Gastroesophageal sphincter (tissue), 3 donors: ENCODE data around the gene SPI1.

Experiments used
- EP300 ChIP-seq: sonication (generic); formaldehyde crosslinking; IDR thresholded peaks from one replicate; pipeline ENCODE4 v1.6.1; 2017; ENCODE audit warnings: antibody characterized with exemption, mild to moderate bottlenecking
- POLR2A ChIP-seq, 2 donors: fragments of 450-650 bp; IDR thresholded peaks; one replicate each; pipeline ENCODE4 v1.6.1; 2017; ENCODE audit warnings: antibody characterized with exemption in 2 of 2, mild to moderate bottlenecking in 2 of 2, moderate library complexity in 1 of 2
- POLR2AphosphoS5 ChIP-seq: sonication (generic); formaldehyde crosslinking; IDR thresholded peaks from one replicate; pipeline ENCODE4 v1.6.1; 2017; ENCODE audit warnings: antibody characterized with exemption
- TF ChIP-seq, protein P1 (sequence below), 4 experiments: fragments of 200-600 bp in 2 of 4; fragments of 450-650 bp in 2 of 4; sonication (generic) in 1 of 4; IDR thresholded peaks; one replicate each; pipeline ENCODE4 v1.5.1; 2017 to 2019; ENCODE audit warnings: antibody characterized with exemption in 4 of 4, mild to moderate bottlenecking in 2 of 4, moderate library complexity in 2 of 4

- TF ChIP-seq, protein P1, sequence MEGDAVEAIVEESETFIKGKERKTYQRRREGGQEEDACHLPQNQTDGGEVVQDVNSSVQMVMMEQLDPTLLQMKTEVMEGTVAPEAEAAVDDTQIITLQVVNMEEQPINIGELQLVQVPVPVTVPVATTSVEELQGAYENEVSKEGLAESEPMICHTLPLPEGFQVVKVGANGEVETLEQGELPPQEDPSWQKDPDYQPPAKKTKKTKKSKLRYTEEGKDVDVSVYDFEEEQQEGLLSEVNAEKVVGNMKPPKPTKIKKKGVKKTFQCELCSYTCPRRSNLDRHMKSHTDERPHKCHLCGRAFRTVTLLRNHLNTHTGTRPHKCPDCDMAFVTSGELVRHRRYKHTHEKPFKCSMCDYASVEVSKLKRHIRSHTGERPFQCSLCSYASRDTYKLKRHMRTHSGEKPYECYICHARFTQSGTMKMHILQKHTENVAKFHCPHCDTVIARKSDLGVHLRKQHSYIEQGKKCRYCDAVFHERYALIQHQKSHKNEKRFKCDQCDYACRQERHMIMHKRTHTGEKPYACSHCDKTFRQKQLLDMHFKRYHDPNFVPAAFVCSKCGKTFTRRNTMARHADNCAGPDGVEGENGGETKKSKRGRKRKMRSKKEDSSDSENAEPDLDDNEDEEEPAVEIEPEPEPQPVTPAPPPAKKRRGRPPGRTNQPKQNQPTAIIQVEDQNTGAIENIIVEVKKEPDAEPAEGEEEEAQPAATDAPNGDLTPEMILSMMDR (IDR thresholded peaks at IDR 0.05), result no peak
- TF ChIP-seq EP300 (no peak), POLR2A (IDR thresholded peaks at IDR 0.05) (no peak), POLR2AphosphoS5 (no peak)
Observed at GRCh38 chr11:47348131-47348802, 30.1 kb downstream of the SPI1 start.
